GM19043 (cell line): ENCODE data around the gene C18orf32.
A peak's percentile ranks its signal among the peaks of the same experiment; 100 is the strongest.
"Not testable (repeated sequence)": the region's sequence is repeated elsewhere in the genome, so short reads cannot be mapped to it uniquely, and the experiment has no call there.

Source experiments
- ATAC-seq: cut with Tn5 transposase; IDR thresholded peaks from one replicate; pipeline ENCODE4 v1.9.1; 2021; ENCODE audit warnings: low read depth; ENCODE audit not compliant: unreplicated experiment

The C18orf32 gene

DNA sequence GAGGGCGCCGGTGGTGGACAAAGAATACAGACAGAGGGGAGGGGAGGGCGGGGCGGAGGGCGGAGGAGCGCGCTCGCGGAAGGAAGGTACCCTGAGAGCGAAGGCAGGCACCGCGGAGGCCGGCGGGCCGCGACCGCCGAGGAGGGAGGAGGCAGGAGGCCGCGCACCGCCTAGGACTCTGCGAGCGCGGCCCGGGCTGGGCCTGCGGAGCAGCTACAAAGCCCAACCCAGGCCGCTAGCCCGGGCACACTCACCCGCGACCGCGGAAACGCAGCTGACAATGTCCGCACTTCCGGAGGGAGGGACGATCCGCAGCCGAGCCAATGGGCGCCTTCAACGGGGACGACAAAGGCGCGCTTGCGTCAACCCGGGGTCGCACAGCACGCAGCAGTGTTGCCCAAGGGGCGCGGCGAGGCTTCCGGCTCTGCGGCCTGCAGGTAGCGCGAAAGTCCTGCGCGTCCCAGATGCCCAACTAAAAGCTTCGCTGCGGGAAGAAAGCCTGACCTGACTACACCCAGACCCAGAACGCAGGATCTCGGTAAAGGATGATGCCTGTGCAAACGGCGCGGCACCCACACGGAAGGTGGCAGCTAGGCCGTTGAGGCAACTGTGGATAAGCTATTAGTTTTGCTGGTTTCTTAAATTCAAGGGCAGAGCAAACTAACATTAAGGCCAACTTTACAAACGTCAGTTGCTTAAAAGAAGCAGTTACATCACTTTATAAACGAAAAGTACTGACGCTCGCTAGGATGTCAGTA is at the start of gene C18orf32:
C18orf32 (minus strand) TSS at position 282 of the 758 bp plus-strand sequence. CDS start 3,486 bp downstream, outside the sequence.
- ATAC-seq = peak; percentile 96

DNA sequence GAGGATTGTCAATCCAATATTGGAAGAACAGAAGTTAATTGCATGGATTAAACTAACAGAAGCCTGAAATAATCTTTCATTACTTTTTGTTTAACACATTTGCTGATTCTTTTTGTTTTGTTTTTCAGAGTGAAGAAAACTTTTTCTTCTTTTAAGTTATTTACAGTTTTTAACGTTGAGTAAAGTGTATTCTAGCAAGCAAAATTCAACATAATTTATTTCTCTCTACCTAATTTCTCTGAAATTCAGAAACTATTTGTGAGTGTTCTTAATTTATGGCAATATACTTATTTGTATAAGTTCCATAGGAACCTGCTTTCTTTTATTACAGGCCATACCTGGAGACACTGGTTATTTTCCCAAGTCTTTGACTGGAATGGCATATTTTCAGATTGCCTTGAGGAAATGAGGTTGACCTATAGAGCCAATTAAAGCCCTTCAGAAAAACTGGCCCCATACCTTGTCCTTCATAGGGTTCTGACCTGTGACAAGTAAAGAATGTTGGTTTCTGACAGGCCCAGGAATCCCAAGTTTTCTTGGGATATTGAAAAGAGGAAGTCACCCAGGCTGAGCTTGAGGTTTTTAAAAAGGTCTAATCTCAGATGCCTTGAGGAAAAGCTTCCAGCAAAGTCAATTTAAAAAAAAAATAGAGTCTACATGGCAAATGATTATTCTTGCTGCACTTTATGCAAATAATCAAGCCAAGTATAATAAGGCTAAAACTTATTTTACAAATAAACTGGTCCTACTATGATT is 48.0 kb upstream of the C18orf32 start:
- ATAC-seq = no peak

DNA sequence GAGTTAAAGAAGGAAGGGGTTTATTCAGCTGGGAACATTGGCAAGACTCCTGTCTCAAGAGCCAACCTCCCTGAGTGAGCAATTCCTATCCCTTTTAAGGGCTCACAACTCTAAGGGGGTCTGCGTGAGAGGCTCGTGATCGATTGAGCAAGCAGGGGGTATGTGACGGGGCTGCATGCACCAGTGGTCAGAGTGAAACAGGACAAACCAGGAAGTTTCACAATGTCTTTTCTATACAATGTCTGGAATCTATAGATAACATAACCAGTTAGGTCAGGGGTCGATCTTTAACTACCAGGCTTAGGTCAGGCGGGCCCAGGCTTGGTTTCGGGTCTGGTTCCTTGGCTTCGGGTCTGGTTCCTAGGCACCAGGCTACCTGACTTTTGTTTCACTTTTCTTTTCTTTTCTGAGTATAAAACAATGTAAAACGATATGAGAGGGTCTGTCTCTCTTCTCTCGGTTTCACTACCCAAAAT is 44.7 kb upstream of the C18orf32 start:
- no peak for ATAC-seq

DNA sequence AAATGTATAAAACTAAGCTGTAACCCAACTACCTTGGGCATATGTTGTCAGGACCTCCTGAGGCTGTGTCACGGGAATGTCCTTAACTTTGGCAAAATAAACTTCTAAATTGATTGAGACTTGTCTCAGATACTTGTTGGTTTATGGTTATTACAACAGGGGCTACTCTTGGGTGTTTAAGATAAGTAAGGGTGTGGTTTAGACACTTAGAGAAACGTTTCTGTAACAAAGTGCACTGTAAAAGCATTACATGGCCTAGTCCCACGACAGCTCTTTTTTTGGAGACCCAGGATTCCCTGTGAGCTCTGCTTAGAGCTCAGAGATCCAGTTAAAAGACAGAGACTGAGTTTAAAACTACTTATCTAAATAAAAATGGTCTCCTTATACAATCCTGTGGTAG is 42.6 kb upstream of the C18orf32 start:
- ATAC-seq = no peak

DNA sequence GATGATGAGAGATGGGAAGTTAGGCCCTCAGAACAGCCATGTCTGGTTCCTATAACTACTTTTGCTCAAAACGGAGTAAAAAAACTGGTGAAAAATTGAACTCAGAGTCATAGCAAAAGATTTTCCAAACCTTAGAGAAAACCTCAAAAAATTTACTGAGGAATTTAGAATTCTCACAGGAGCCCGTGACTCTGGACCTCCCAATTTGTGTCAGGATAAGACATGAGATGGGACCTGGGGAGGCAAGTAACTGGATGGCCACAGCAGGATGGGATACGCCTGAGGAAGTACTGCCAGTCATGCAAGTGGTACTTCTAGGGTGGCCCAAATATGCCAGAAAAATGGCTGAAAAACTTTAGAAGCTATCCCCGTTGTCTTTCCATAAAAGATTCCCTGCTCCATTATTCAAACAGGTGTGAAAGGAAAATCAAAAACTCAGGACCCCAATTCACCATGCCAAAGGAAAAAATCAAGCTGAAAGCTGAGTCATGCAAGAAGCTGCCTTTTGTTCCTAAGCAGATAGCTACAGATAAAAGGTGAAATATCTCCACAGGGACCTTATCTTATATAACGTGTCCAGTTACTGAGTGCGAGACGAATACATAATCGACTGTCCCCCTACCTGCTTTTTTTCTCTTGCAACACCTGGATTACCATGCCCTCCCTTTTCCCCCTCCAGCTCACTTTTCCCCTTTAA is 40.7 kb upstream of the C18orf32 start:
- ATAC-seq = no peak

DNA sequence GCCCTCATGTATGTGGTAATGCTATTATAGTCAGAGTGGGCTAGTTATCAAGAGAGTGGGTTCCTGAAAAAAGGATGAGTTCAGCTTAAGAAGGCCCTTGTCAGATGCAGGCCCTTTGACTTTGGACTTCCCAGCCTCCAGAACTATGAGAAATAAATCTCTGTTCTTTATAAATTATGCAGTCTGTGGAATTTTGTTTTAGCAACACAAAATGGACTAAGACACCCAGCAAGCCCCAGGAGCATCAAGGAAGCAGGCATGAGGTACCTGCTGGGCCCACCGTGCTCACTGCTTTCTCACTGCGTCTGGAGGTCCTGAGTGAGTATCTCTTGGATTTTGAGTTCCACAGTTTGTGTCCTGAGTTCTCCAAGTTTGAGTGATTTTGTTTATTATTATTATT is 38.9 kb upstream of the C18orf32 start:
- no peak for ATAC-seq

DNA sequence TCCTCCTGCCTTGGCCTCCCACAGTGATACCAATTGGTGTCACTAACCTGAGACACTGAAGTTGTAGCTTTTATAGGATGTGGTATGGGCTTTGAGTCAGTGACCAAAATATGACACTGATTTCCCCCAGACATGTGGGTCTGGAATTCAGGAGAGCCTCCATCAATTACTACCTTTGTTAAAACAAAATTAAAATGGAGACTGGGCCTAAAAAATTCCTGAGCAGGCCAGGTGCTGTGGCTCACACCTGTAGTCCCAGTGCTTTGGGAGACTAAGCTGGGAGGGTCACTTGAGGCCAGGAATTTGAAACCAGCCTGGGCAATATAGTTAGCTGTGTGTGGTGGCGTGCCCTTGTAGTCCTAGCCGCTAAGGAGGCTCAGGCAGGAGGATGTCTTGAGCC is 37.9 kb upstream of the C18orf32 start:
- no peak for ATAC-seq

DNA sequence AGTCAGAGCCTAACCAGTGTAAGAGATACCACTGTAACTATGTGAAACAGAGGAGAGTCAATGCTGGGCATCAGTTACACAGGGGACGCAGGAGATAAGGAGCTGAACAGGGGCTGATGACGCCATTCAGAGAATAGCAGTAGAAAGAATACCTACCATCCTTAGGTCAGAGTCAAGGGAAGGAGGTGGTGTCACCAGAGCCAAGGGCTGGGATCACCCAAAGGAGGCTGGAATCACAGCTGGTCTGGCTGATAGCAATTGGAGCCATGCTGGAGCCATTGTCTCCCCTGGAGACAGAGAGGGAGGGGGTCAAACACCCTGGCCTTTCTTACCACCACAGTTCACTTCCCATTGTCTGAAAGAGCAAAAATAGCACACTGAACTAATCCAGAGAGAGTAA is 37.3 kb upstream of the C18orf32 start:
- ATAC-seq = no peak

DNA sequence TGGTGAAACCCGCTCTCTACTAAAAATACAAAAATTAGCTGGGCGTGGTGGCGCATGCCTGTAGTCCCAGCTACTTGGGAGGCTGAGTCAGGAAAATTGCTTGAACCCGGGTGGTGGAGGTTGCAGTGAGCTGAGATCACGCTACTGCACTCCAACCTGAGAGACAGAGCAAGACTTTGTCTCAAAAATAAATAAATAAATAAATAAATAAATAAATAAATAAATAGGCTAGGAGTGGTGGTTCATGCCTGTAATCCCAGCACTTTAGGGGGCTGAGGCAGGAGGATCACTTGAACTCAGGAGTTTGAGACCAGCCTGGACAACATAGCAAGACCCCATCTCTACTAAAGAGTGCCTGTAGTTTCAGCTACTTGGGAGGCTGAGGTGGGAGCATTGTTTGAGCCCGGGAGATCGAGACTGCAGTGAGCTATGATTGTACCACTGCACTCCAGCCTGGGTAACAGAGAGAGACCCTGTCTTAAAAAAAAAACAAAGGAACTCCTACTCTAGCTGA is 36.6 kb upstream of the C18orf32 start:
- ATAC-seq = not testable (repeated sequence)

DNA sequence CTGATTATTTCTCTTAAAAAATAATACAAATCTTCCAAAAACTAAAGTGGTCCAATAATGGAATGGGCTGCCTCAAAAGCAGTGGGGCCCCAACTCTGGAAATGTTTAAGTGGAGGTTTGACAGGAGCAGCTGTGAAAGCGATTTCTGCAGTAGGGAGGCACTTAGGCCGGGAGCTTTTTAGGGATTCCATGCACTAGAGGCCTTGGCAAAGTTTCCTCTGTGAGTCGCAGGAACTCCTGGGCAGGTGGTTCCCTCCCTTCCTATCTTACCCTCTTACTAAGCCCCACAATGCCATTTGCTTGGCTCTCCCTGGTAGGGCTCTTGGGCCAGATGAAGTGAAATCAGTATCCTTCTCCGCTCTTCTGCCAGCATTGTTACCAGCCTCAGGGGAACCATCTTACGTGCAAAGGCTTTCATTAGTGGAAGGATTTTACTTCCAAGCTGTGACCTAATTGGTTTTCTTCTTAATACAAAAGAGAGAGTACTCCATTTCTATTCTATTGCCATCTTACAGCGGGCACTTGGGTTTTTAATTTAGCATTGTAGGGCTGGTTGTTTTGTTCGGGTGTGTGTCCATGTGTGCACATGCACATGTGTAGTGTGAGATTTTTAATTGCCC is 34.3 kb upstream of the C18orf32 start:
- ATAC-seq = no peak

DNA sequence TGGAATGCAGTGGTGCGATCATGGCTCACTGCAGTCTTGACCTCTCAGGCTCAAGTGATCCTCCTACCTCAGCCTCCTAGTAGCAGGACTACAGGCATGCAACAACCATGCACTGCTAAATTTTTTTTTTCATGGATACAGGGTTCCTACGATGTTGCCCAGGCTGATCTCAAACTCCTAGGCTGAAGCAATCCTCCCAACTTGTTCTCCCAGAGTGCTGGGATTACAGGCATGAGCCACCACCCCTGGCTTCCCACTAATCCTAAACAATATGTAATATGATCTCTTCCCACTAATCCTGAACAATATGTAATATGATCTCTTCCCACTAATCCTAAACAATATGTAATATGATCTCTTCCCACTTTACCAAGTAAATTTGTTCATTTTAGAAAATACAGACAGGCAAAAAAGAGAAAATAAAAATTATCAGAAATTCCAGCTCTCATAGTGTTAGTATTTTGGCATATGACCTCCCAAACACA is 33.7 kb upstream of the C18orf32 start:
- no peak for ATAC-seq

DNA sequence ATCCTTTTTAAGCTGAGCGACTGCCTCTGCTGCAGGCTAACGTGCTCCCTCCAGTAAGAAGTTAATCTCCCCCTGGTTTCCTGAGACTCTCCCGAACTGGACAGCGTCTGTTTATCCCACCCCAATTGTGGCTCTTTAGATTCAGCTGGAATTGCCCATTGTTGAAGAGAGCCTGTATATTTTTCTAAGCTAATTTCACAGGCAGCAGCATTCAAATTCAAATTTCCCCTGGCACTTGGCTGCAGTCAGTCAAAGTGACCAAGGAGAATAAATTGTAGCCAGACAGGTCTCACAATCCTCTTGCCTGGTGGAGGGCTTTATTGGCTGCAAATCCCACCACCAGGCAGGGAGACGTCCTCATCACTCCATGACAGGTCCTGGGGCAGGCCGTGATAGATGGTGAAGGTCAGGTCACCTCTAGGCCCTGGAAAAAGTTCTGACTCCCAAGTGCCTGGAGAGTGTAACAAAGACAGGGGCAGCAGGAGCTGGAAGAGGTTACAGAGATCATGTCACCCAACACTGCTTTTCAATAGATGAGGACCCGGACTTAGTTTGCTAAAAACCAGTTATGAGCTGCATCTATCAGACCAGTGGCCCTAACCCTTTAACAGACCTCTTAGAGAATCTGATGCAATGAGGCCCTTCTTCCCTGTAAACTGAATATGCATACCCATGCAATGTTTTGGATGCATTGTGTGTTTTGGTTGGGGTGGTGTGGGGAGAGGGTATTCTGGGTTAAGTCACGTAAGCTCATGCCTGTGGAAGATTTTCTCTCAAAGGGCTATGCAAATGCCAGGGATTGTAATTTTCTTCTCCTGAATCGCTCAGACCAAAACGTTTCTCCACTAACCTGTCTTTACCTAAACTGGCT is 32.3 kb upstream of the C18orf32 start:
- ATAC-seq = no peak

DNA sequence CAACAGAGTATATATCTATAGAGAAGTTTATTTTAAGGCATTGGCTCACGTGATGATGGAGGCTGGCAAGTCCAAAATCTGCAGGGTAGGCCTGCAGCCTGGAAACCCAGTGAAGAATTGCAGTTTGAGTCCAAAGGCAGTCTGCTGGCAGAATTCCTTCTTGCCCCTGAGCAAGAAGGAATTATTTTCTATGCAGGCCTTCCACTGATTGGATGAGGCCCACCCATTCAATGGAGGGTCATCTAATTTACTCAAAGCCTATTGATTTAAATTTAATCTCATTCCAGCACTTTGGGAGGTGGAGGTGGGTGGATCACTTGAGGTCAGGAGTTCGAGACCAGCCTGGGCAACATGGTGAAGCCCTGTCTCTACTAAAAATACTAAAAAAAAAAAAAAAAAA is 30.4 kb upstream of the C18orf32 start:
- ATAC-seq = no peak

DNA sequence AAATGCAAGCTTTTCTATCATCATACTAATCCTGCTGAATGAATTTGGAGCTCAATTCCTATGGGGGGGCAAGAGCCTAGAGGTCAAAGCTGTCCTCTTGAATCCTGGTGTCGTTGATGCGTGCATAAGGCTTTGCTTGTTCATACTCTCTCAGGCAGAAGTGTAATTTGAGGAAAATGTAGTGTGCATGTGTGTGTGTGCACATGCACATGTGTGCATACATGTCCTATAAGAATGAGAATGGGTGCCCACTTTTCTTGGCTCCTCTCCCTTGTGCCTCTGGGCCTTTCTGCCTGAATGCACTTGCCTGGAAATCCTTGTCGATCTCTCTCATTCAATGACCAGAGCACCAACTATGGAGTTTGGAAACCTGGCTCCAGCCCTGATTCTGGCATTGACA is 28.5 kb upstream of the C18orf32 start:
- no peak for ATAC-seq

DNA sequence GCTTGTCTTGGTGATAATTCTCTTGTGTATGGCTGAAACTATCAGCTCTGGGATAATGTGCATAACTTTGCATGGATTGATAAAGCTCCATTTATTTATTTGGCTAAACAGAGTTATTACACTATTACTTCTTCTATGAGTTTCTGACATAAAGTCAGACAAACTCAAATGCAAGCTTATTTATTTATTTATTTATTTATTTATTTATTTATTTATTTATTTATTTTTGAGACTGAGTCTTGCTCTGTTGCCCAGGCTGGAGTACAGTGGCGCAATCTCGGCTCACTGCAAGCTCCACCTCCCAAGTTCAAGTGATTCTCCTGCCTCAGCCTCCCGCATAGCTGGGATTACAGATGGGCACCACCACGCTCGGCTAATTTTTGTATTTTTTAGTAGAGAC is 28.0 kb upstream of the C18orf32 start:
- not testable (repeated sequence) for ATAC-seq

DNA sequence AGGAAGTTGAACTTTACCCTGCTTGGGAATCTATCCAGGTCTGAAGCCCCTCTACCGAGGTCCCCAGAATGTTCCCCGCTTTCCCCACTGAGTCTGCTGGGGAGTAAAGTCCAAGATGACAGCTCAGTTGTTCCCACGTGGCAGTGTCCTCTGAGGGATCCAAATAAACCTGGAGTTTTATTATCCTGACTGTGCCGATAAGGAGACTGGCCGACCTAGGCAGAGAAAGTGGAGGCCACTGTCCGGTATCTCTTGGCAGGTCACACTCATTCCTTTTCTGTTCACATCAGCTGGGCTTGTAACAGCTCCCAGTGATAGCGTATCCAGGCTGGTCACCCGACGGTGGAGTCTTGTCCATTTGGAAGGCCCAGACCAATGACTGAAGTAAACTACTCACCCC is 27.5 kb upstream of the C18orf32 start:
- ATAC-seq = no peak

DNA sequence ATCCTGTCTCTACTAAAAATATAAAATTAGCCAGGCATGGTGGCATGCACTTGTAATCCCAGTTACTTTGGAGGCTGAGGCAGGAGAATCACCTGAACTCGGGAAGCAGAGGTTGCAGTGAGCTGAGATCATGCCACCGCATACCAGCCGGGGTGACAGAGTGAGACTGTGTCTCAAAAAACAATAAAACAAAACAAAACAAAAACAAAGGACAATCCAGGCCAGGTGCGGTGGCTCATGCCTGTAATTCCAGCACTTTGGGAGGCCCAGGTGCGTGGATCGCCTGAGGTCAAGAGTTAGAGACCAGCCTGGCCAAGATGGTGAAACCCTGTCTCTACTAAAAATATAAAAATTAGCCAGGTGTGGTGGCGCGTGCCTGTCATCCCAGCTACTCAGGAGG is 25.8 kb upstream of the C18orf32 start:
- ATAC-seq = not testable (repeated sequence)

DNA sequence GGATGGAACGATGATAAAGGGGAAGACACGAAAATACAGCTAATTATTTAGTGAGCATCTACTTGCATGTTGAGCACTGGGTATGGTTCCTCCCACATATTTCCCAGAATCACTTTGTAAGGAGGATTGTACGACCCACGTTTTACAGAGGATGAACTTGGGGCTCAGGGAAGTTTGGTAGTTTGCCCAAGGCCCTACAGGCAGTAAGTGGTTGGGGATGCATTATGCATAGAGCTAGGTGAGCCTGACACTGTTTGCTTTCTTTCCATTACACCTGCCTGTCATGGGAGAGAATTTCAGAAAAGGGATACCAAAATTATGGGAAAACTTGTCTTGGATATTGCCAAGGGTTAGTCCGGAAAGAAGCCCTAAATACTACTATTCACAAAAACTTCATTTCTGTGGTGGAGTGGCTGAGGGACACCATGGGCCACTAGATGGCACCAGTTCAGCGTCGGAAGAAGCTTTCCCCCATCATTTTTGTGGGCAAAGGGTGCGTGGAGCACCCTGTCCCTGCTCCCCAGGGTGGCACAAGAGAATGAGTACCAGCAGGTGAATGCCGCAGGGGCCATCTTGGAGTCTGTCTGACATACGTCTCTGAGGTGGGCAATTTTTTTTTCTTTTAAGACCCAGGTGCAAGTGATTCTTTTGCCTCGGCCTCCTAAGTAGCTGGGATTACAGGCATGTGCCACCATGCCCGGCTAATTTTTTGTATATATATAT is 23.5 kb upstream of the C18orf32 start:
- no peak for ATAC-seq

DNA sequence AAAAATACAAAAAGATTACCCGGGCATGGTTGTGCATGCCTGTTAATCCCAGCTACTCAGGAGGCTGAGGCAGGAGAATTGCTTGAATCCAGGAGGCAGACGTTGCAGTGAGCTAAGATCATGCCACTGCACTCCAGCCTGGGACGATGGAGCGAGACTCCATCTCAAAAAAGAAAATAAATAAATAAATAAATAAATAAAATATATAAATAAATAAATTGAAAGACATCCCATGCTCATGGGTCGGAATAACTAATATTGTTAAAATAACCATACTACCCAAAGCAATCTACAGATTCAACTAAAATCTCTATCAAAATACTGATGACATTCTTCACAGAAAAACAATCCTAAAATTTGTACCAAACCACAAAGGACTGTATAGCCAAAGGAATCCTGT is 19.4 kb upstream of the C18orf32 start:
- ATAC-seq = not testable (repeated sequence)
